HG03064 (cell line): ENCODE data around the gene IFIT2.
"Not testable (repeated sequence)": the region's sequence is repeated elsewhere in the genome, so short reads cannot be mapped to it uniquely, and the experiment has no call there.

Experiments used
- ATAC-seq: cut with Tn5 transposase; IDR thresholded peaks from one replicate; pipeline ENCODE4 v1.9.1; 2021; ENCODE audit warnings: low read depth; ENCODE audit not compliant: unreplicated experiment

IFIT2 gene, protein sequence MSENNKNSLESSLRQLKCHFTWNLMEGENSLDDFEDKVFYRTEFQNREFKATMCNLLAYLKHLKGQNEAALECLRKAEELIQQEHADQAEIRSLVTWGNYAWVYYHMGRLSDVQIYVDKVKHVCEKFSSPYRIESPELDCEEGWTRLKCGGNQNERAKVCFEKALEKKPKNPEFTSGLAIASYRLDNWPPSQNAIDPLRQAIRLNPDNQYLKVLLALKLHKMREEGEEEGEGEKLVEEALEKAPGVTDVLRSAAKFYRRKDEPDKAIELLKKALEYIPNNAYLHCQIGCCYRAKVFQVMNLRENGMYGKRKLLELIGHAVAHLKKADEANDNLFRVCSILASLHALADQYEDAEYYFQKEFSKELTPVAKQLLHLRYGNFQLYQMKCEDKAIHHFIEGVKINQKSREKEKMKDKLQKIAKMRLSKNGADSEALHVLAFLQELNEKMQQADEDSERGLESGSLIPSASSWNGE

DNA sequence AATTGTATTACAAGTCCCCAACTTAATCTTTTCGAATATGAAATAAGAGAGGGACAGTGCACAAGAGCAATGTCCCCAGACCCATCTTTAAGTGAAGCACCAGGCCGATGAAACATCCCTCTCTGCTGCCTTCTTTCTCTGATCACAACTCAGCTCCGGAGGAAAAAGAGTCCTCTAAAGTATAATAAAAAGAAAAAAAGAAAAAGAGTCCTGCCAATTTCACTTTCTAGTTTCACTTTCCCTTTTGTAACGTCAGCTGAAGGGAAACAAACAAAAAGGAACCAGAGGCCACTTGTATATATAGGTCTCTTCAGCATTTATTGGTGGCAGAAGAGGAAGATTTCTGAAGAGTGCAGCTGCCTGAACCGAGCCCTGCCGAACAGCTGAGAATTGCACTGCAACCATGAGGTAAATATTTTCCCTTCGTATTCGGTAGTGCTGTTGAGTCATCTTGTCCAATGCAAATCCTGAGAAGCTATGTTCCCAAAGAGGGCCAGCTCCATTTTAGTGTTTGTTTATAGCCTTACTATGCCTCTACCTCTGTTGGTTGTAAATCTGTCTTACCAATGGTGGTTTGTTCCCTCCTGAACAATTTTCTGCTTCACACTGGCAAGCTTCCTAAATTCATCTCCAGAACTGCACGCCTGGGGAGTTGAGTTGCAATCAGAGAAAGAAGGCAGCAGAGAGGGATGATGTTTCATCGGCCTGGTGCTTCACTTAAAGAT, at the start of gene IFIT2:
Gene IFIT2 (plus strand): TSS at position 326 of the 725 bp plus-strand sequence. CDS start 78 bp downstream, at position 404.
- ATAC-seq, result no peak

DNA sequence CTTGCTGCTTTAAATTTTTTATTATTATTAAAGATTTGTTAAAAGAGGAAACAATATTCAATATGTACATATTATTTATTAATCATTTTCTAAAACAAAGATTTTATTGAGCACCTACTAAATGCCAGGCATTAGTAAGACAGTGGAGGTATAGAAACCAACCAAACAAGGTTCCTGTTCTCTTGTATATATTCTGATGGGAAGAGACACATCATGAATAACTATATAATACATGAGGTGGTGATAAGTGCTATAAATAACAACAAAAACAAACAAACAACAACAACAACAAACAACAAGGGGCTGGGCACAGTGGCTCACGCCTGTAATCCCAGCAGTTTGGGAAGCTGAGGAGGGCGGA, 49.6 kb upstream of the IFIT2 start:
- ATAC-seq, result no peak

DNA sequence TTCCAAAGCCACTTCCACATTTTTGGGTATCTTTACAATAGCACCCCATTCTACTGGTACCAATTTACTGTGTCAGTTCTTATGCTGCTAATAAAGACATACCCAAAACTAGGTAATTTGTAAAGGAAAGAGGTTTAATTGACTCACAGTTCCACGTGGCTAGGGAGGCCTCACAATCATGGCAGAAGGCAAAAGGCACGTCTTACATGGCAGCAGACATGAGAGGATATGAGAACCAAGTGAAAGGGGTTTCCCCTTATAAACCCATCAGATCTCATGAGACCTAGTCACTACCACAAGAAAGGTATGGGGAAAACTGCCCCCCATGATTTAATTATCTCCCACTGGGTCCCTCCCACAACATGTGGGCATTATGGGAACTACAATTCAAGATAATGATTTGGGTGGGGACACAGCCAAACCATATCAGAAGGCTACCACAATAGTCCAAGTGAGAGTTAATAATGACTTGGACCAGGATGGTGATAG, 46.7 kb upstream of the IFIT2 start:
- ATAC-seq, result not testable (repeated sequence)

DNA sequence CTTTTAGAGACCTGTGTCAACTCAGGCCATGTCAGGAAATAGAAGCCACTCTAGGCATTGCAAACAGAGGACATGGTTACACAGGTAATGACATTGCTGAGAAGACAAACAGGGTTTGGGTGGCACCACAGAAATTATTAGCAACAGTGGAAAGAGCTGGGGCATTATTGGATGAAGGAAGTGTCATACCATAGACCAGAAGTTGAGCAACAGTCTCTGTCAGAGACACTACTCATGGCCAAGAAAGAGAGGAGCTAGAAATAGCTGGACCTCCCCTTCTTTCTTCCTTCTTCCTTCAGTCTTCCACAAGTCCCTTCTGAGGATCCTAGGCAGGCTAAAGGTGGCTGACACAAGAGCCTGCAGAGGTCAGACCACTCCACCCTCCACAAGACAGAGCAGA, 46.1 kb upstream of the IFIT2 start:
- ATAC-seq, result no peak

DNA sequence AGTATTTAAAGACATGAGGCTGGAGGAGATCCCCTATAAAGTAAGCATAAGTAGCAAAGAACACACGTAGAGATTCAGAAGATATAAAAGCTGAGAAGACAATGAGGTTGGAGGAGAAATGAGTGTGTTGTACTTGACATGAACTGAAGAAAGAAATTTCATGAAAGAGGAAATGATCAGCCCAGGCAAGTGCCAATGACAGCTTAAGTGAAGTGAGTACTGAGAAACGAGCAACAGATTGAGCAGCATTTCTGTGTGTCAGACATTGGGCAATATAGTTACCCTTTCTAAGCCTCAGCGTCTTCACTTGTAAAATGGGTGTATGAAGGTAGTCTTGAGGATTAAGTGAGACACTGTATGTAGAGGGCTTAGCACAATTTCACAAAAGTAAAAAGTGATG, 45.5 kb upstream of the IFIT2 start:
- ATAC-seq, result no peak

DNA sequence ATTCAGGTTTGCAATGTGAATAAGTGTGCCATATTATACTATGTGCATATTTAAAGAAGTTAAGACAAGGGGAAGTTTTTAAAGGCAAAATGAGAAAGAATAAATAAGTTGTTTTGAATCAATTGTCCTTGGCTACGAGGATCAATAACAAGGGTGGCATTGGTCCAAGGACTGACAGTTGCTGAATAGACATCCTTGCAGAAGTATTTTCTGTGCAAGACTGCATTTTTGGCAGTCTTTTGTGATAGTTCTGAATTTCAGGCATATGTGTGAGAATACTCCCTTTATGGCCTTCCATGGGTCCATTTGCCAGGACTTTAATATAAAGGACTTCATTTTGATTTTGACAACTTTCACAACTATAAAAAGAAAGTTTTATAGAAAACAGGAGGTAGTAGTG, 44.9 kb upstream of the IFIT2 start:
- ATAC-seq, result no peak

DNA sequence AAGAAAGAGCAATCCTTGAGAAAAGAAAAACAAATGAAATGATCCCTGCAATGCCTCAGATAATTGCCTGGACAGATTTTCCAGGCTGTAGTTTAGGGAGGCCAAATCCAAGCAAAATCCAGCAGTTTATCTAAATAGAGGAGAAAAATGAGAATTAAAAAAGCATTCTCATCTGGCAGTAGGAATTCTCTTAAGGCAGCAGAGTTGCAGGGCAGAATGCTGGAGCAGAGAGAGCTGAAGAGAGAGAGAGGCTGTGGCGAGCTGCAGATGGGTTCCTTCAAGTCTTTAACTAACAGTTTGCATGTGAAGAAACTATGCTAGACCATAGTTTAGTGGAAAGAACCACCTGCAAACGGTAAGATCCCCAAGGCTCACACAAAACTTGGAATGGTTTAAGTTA, 44.3 kb upstream of the IFIT2 start:
- no peak for ATAC-seq

DNA sequence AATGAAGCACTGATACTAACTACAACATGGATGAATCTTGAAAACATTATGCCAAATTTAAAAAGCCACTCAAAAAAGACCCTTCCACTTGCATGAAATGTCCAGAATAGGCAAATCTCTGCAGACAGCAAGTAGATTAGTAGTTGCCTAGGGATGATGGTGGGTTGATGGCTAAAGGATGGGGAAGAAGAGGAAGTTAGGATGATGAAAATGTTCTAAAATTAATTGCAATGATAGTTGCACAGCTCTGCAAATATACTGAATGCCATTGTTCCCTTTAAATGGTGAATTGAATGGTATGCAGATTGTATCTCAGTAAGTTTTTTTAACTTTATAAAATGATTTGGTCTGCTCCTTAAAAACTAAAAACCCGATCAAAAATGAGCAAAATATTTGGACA, 43.0 kb upstream of the IFIT2 start:
- no peak for ATAC-seq

DNA sequence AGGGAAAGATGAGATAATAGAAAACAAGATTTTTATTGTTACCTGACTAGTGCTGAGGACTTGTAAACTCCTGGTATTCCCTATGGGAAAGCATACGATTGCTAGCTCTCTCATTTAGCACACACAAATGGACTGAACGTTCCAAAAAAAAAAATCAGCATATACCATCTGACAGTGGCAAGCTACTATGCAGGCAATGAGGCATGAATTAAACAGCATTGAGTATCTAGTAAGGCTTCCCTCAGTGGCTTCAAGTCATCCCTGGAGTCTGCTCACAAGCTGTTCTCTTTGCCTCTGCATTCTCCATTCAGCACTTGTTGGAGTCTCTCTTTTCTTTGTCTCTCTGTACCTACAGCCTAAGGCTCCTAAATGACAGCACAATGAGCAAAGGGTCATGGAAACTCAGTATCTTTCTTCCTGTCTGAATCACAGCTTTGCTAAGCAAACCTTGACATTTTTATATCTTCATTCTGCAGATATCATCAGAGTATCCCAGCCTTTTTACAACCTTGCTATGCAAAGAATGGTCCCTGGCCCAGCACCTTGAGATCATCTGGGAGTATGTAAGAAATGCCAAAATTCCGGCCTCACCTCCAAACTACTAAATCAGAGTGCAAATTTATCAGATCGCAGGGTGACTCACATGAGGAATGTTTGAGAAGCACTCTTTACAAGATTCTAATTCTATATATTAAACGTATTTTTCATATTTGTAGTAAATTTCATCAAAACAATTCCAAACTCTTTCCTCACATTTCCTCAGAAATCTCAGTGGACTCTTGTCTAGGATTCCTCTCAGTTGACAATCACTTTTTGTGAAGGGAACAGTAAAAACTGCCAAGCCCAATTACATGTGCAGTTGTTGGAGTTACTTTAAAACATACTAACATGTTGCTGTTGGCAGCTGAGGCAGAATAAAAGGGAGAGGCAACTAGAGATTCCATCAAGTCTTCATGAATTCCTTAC, 39.5 kb upstream of the IFIT2 start:
- no peak for ATAC-seq

DNA sequence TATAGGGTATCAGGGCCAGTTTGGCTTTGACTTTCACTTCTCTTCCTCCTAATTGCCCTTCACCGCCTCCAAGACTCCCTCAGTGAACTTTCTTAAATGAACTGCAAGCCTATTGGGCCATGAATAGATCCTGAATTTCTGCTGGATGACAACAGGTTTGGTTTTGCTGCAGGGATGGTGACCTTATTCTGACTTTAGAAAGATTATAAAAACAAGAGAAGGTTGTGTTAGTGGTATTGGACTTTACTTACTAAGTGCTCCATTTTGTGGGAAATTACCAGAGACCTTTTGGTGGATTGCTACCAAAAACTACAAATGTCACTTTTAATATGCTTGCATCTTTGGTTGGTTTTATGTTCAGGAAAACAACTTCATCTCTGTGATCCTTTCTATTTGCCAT, 38.8 kb upstream of the IFIT2 start:
- no peak for ATAC-seq

DNA sequence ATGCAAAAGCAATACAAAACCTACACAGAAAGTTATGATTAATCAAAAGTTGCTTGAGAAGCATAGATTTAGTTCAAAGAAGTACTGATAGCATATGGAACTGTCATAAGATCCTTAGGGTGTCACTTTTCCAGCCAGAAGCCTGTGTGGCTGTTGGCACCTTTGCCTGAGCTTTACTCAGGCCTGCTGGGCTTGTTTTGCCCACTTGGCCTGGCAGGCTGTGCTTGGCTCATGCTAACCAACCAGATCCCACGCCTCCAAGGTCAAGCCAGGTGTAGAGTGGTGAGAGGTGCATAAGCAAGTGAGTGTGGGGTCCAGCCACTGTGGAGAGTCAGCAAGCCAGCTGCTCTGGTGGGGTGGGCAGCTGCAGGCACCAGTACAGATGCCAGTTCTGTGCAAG, 38.3 kb upstream of the IFIT2 start:
- no peak for ATAC-seq

DNA sequence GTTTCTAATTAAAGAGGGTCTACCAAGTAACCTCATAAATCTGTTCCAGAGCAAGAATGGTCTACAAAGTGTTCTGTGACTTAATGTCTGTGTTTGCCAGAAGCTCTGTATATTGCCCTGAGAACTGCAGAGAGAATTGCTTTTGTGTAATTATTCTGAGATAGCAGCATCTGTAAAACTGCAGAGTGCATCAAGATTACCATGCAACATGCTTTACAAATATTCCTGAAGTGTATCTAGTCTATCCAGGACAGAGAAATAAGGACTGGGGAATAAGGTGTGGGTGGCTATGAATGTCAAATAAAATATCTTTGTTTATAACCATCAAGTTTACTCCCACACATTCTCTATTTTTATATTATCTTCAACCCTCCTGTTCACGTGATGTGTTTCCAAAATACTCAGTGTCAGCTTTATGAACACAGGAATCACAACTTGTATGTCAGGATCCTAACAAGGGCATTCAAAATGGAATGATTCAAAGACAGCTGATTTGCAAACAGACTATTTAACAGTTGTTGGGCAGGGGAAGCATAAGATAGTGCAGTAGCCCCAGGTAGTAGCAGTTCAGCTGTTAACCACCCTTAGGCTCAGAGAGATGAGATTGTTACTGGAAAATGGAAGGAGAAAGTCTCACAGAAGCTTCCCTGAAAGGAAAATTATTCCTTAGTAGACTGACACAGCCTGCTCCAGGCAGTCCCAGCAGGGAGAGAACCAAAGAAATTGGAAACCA, 35.0 kb upstream of the IFIT2 start:
- no peak for ATAC-seq

DNA sequence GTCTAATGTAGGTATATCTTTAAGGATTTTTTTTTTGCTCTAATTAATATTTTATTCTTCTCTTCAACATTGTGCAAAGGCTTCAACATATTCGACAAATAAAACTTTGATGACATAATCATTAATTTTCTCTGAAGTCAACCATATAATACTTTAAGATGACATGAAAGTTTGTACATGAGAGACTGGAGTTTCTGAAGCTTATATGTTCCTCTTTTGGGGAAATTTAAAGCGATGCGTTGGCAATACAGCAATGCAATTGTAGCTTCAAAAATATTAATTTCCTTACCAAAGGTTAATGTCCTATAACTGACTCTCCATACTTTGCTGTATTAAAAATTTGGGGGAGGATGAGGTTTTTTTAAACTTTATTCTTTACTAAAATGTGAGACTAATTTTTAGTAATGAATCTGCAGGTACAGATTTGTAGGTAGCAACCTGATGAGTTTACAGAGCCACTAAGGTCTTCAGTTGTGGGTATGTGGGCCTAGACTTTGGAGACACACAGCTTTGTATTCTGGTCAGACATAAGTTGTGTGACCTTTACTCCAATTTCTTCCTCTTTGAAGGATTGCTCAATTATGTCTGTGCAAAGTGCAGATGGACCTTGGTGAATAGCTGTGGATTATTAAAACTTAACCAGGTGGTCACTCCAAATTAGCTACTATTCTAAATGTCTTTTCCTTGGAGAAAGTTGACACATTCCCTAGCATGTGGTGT, 32.3 kb upstream of the IFIT2 start:
- ATAC-seq, result no peak

DNA sequence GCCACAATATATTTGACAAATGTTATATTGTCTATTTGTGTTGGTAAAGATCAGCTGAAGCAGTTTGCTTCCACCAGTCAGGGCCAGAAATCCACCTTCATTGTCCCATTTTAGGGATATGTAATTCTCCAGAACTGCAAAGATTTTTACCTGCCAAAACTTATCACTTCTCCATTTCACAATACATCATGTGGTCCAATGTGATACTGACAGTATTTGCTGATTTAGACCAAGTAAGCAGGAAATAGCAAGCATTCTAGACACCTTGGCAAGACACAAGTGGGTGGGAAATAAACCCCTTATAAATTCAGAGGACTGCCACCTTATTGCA, 31.7 kb upstream of the IFIT2 start:
- no peak for ATAC-seq

DNA sequence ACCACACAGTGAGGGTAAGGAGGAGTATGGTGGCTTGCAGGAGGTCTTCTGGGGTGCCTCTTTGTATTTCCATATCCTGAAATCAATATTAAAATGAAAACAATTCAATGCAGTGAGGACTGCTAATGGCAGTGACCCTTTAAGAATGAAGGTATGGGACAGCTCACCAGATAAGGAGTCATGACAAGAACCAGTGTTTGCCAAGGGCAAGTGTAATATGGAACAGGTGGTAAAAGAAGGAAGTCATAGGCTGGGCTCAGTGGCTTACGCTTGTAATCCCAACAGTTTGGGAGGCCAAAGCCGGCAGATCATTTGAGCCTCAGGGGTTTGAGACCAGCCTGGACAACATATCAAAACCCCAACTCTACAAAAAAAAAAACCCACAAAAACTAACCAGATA, 30.3 kb upstream of the IFIT2 start:
- no peak for ATAC-seq

DNA sequence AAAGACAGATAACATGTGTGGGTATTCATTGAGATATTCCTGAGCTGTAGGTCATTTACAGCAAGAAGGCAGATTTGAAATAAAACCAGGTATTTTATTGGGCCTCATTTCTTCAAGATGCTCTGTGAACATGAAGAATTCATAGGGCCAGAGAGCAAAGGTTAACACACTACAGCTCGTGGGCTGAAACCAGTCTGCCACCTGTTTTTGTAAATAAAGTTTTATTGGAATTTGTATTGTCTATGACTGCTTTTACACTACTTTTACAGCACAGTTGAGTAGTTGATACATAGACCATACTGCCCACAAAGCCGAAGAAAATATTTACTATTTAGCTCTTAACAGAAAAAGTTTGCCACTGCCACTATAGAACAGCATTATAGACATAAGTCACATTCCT, 28.2 kb upstream of the IFIT2 start:
- ATAC-seq, result no peak

DNA sequence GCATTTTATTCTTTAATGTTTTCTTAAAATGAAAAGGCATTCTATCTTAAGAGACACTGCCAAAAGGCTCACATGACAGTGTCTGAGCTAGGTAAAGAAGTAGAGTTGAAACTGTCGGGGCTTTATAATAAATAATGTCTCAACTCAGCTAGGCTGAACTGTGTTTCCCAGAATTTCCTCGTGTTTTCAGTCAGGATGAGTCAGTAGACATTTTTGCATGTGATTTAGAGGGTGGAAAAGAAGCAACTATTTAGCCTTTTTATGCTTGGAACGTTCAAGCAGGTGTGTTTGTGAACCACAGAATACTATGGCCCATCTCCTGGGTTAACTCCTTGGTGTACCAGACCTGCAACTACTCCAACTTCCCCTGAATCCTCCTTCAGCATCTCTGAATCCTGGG, 26.9 kb upstream of the IFIT2 start:
- no peak for ATAC-seq

DNA sequence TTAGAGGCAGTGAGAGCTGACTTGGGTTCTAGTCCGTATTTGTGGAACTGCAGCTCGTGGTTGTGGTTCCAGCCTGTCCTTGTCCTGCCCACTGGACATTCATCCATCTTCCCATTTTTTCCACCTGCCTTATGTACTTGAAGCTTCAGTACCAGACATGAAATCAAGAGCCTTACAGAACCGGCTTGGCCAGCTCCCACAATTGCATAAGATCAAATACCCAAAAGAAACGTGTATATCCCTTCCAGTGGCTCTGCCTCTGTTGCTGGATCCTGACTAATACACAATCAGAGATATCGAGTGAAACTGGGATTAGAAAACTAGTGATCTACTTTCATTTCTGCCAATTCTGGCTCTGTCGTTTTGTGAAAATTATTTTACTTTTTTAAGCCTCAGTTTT, 26.5 kb upstream of the IFIT2 start:
- no peak for ATAC-seq

DNA sequence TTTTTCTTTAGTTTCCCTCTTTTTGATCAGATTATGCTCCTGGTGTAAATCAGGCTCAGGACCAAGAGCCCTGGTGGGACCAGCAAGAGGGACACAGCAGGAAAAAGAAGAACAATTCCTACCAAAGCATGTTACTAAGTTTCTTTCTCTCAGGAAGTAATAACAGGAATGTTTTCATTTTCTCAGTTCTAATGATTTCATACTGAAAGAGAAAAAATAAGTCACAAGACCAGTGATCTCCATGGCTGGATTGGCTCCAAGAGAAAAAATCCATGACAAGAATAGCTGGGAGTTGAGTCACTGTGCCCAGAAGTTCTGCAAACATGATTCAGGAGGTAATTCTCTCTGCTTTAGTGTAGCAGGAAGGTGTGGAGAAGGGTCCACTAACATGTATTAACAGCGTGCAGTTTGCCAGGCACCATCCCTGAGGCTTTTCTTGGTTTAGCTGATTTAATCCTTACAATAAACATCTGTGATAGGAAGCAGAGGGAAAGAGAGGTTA, 23.8 kb upstream of the IFIT2 start:
- no peak for ATAC-seq
